IMR-90 (cell line): ENCODE data around the gene LENEP. TPM values are rescaled to one million over a fixed set of nuclear protein-coding genes. Genes with fewer than 3 reads are reported as not detected.
A peak's percentile ranks its signal among the peaks of the same experiment; 100 is the strongest.

Experiments
- ATAC-seq: fragments of 200-7000 bp; cut with Tn5 transposase; 2 replicates; pipeline ENCODE4 v1.9.1; 2020; ENCODE audit warnings: low read depth, mild to moderate bottlenecking, moderate library complexity
- BruUV-seq: library from RNA; stranded (reverse); fragments of 400-500 nt; replicated peaks from 2 replicates; lab custom pipeline; 2021; lab: Mats Ljungman, UMichigan
- CTCF ChIA-PET: fragments of 300-600 bp; formaldehyde crosslinking; extraction: SDS; loops from one replicate; lab custom pipeline; 2021; ENCODE audit warnings: antibody characterized with exemption; lab: Yijun Ruan, JAX
- POLR2A ChIA-PET: fragments of 300-600 bp; sonication (Branson Sonifier 250); formaldehyde crosslinking; loops from one replicate; lab custom pipeline; 2022; ENCODE audit warnings: antibody characterized with exemption; ENCODE audit not compliant: unreplicated experiment; lab: Charles Lee
- DNase-seq: peaks from one replicate; pipeline ENCODE4 v3.0.0; 2013
- H2AFZ ChIP-seq: replicated peaks from 2 replicates; pipeline ENCODE3; 2013; ENCODE audit warnings: low read length, mild to moderate bottlenecking; ENCODE audit not compliant: poor library complexity
- H2AK5ac ChIP-seq: 2 replicates; pipeline ENCODE4 v1.6.1; 2013; ENCODE audit warnings: low read depth, low read length, inconsistent platforms
- H2AK9ac ChIP-seq: replicated peaks from 2 replicates; pipeline ENCODE3; 2013; ENCODE audit warnings: mild to moderate bottlenecking, low read depth, low read length, moderate library complexity; ENCODE audit not compliant: poor library complexity
- H2BK120ac ChIP-seq: 2 replicates; pipeline ENCODE4 v1.6.1; 2013; ENCODE audit warnings: low read depth, low read length, inconsistent platforms
- H2BK15ac ChIP-seq: 3 replicates; pipeline ENCODE4 v1.6.1; 2013; ENCODE audit warnings: low read depth, low read length, inconsistent platforms
- H2BK20ac ChIP-seq: 2 replicates; pipeline ENCODE4 v1.6.1; 2013; ENCODE audit warnings: low read depth, mild to moderate bottlenecking, inconsistent platforms, low read length, moderate library complexity
- H2BK5ac ChIP-seq: 2 replicates; pipeline ENCODE4 v1.6.1; 2013; ENCODE audit warnings: mild to moderate bottlenecking, low read depth, low read length, inconsistent platforms; ENCODE audit not compliant: poor library complexity, severe bottlenecking
- H3K14ac ChIP-seq: replicated peaks from 2 replicates; pipeline ENCODE4 v1.6.1; 2013; ENCODE audit warnings: low read depth, low read length, inconsistent platforms
- H3K18ac ChIP-seq: 2 replicates; pipeline ENCODE4 v1.6.1; 2013; ENCODE audit warnings: low read depth, low read length, control low read depth
- H3K23ac ChIP-seq: 2 replicates; pipeline ENCODE4 v1.6.1; 2013; ENCODE audit warnings: low read depth, low read length, inconsistent platforms
- H3K27ac ChIP-seq: 2 replicates; pipeline ENCODE4 v1.5.1; 2013; ENCODE audit warnings: mild to moderate bottlenecking, control low read depth, low read length; ENCODE audit not compliant: insufficient read depth
- H3K27me3 ChIP-seq: 2 replicates; pipeline ENCODE4 v1.6.1; 2013; ENCODE audit warnings: low read length; ENCODE audit not compliant: control insufficient read depth, insufficient read depth
- H3K36me3 ChIP-seq: 2 replicates; pipeline ENCODE4 v1.6.1; 2013; ENCODE audit warnings: low read length, mixed read lengths; ENCODE audit not compliant: control insufficient read depth, insufficient read depth
- H3K4ac ChIP-seq: 2 replicates; pipeline ENCODE4 v1.6.1; 2013; ENCODE audit warnings: low read depth, low read length, inconsistent platforms
- H3K4me1 ChIP-seq: 2 replicates; pipeline ENCODE4 v1.6.1; 2013; ENCODE audit warnings: low read length, mixed read lengths; ENCODE audit not compliant: control insufficient read depth, insufficient read depth
- H3K4me2 ChIP-seq: 2 replicates; pipeline ENCODE4 v1.6.1; 2013; ENCODE audit warnings: low read depth, mild to moderate bottlenecking, control low read depth, low read length, moderate library complexity
- H3K4me3 ChIP-seq: 2 replicates; pipeline ENCODE4 v1.5.1; 2013; ENCODE audit warnings: low read depth, mild to moderate bottlenecking, control low read depth, low read length, moderate library complexity; ENCODE audit not compliant: insufficient read depth
- H3K56ac ChIP-seq: 2 replicates; pipeline ENCODE4 v1.6.1; 2013; ENCODE audit warnings: low read length, inconsistent platforms; ENCODE audit not compliant: insufficient read depth; ENCODE audit errors: extremely low read depth
- H3K79me1 ChIP-seq, 2 experiments: 2 replicates each; pipeline ENCODE4 v1.6.1; 2013; ENCODE audit warnings: low read length in 2 of 2, inconsistent platforms in 1 of 2, low read depth in 1 of 2
- H3K9ac ChIP-seq: 2 replicates; pipeline ENCODE4 v1.6.1; 2013; ENCODE audit warnings: low read depth, low read length, control low read depth
- H3K9me1 ChIP-seq: 2 replicates; pipeline ENCODE4 v1.6.1; 2013; ENCODE audit warnings: low read length, inconsistent platforms; ENCODE audit not compliant: insufficient read depth
- H3K9me3 ChIP-seq: 2 replicates; pipeline ENCODE4 v1.6.1; 2013; ENCODE audit warnings: low read length; ENCODE audit not compliant: control insufficient read depth, insufficient read depth
- H4K20me1 ChIP-seq: 2 replicates; pipeline ENCODE4 v1.6.1; 2013; ENCODE audit warnings: low read length, inconsistent platforms; ENCODE audit not compliant: insufficient read depth
- H4K5ac ChIP-seq: 2 replicates; pipeline ENCODE4 v1.6.1; 2013; ENCODE audit warnings: mild to moderate bottlenecking, low read depth, low read length, control low read depth
- H4K8ac ChIP-seq, 2 experiments: 2 replicates each; pipeline ENCODE4 v1.6.1; 2013; ENCODE audit warnings: low read depth in 2 of 2, low read length in 2 of 2, control low read depth in 1 of 2, inconsistent platforms in 1 of 2
- H4K91ac ChIP-seq: 2 replicates; pipeline ENCODE4 v1.6.1; 2013; ENCODE audit warnings: low read depth, low read length, inconsistent platforms; ENCODE audit not compliant: insufficient read depth
- BHLHE40 ChIP-seq: fragments of 150-350 bp; IDR thresholded peaks from 2 replicates; pipeline ENCODE4 v1.6.1; 2016; ENCODE audit warnings: mild to moderate bottlenecking, low read depth, low read length
- MAZ ChIP-seq: IDR thresholded peaks from 2 replicates; pipeline ENCODE4 v1.6.1; 2012; ENCODE audit warnings: low read depth, mild to moderate bottlenecking, low read length, improper control_type of control experiment, moderate library complexity, borderline replicate concordance
- MXI1 ChIP-seq: IDR thresholded peaks from 2 replicates; pipeline ENCODE4 v1.6.1; 2012; ENCODE audit warnings: low read depth, mild to moderate bottlenecking, low read length, moderate library complexity, borderline replicate concordance
- RAD21 ChIP-seq: IDR thresholded peaks from 2 replicates; pipeline ENCODE4 v1.6.1; 2012; ENCODE audit warnings: low read length, improper control_type of control experiment
- WGBS, 2 experiments: methylation state at CpG; one replicate each; pipeline versions ENCODE4 v1.1.5 to v1.1.7; 2013; ENCODE audit warnings: missing lambda C conversion rate in 2 of 2; ENCODE audit not compliant: insufficient read length in 1 of 2; ENCODE audit errors: extremely low coverage in 2 of 2; 5-methylcytosine and 5-hydroxymethylcytosine counted together
- dilution Hi-C: fragments of 300-500 bp; cut with HindIII; formaldehyde crosslinking; loops from one replicate; pipeline ENCODE4 v1.14.3; 2018; ENCODE audit warnings: low sequenced_read_pairs; ENCODE audit not compliant: unreplicated experiment
- in situ Hi-C: fragments of 300-500 bp; cut with MboI; formaldehyde crosslinking; loops from 3 replicates; pipeline ENCODE4 v1.14.3; 2019; ENCODE audit warnings: low sequenced_read_pairs, inconsistent platforms, mixed read lengths
- intact Hi-C: fragments of 100-400 bp; cut with micrococcal nuclease; formaldehyde crosslinking; loops from 2 replicates; pipeline ENCODE4 v1.10.0; 2022
- polyA plus RNA-seq, 3 experiments: library from polyadenylated mRNA; depleted of rRNA; stranded (reverse); fragments of >200 nt; gene quantifications; 2 replicates each; pipeline ENCODE4 v1.2.3, GENCODE V29; 2012; ENCODE audit warnings: low replicate concordance in 1 of 3
- total RNA-seq: library from RNA; depleted of rRNA; stranded (reverse); fragments of >200 nt; gene quantifications from 2 replicates; pipeline ENCODE4 v1.2.3, GENCODE V29; 2012

LENEP gene
- total and polyA plus RNA-seq, 2 of the 4 experiments (the other 2 are of a cell fraction), result not detected

GRCh38 chr1:155003766-155004351 is 10.5 kb downstream of the LENEP start:
- Histone ChIP-seq H3K79me1 (peaks cover 14 to 71% of the 10 kb centered on the region in 2 experiments), H2AFZ (peak overlapping the region; percentile 93), H3K9ac (peak overlapping the region; percentile 95), H2AK5ac (peak overlapping the region; percentile 99), H3K14ac (peak overlapping the region; percentile 95), H2BK120ac (peak overlapping the region; percentile 90), H4K8ac (peak overlapping the region; percentile 92 to 98), H2BK5ac (peak overlapping the region; percentile 91), H3K27ac (peak overlapping the region; percentile 96), H3K18ac (peak overlapping the region; percentile 87), H2AK9ac (peak overlapping the region; percentile 99), H3K56ac (peak overlapping the region; percentile 71; the same call in 1 of the 2 replicates), H4K5ac (peak overlapping the region; percentile 88), H3K9me3 (no peaks in the 10 kb centered on the region), H3K36me3 (no peaks in the 10 kb centered on the region; the same call in none of the 2 replicates), H4K20me1 (no peaks in the 10 kb centered on the region; the same call in 1 of the 2 replicates), H3K4me2 (peak overlapping the region; percentile 96), H3K27me3 (no peaks in the 10 kb centered on the region), H4K91ac (peak overlapping the region; percentile 98), H3K9me1 (peaks cover 12% of the 10 kb centered on the region), H2BK15ac (peak overlapping the region; percentile 97; the same call in 2 of the 3 replicates), H3K4me1 (peaks cover 21% of the 10 kb centered on the region), H3K4me3 (peak overlapping the region; percentile 98), H3K23ac (peak overlapping the region; percentile 90), H3K4ac (peak overlapping the region; percentile 99), H2BK20ac (peak overlapping the region; percentile 87)
- no TSS peak for BruUV-seq
- ChIA-PET CTCF (interaction anchor here (1.6 kb wide), 1 partner anchor 13 kb away, joined by 7 read pairs; no protein-coding TSS in a partner anchor), POLR2A (no interaction called here)
- intact Hi-C loops (loop anchor here (5.0 kb wide), 1 partner anchor 48 kb away; the partner anchor contains the start of gene ADAM15), in situ Hi-C loops (no loop called here), dilution Hi-C loops (no loop called here)
- 0% methylated on average over 1 of the region's 34 CpGs; no CpG with 5 or more reads in 1 of the 2 experiments for WGBS, 2 experiments
- ATAC-seq (peak; percentile 7), DNase-seq (peak; percentile 38)
- peak; percentile 48; the same call in 1 of the 2 replicates for TF ChIP-seq MXI1
- no peak for TF ChIP-seq RAD21
- TF ChIP-seq MAZ, result peak; percentile 28; the same call in 1 of the 2 replicates
- peak; percentile 54; the same call in 1 of the 2 replicates for TF ChIP-seq BHLHE40
